GM18520 (cell line): Measurements from ENCODE around the gene ZFAND2B.
A peak's percentile ranks its signal among the peaks of the same experiment; 100 is the strongest.
"Not testable (repeated sequence)": the region's sequence is repeated elsewhere in the genome, so short reads cannot be mapped to it uniquely, and the experiment has no call there.

Experiments used
- ATAC-seq: cut with Tn5 transposase; IDR thresholded peaks from one replicate; pipeline ENCODE4 v1.9.1; 2021; ENCODE audit not compliant: unreplicated experiment

The ZFAND2B gene

DNA sequence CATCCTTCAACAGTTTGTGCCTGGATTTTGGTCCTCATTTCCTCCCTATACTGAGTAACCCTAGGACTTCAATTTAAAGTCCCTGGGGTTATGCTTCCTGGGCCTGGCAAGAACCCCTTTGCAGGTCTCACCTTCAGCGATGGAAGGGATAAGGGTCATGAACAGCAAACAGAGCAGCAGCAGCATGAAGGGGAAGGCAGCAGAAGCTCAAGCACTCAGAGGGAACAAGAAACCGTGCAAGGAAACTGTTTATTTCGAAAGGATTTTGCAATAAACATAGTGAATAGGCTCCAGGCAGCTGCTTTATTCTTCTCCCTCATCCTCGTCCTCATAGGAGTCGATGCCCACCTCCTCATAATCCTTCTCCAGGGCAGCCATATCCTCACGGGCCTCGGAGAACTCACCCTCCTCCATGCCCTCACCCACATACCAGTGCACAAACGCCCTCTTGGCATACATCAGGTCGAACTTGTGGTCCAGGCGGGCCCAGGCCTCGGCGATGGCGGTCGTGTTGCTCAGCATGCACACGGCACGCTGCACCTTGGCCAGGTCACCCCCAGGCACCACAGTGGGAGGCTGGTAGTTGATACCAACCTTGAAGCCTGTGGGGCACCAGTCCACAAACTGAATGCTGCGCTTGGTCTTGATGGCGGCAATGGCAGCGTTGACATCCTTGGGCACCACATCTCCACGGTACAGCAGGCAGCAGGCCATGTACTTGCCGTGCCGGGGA is 43.6 kb downstream of the ZFAND2B start:
- ATAC-seq: no peak

DNA sequence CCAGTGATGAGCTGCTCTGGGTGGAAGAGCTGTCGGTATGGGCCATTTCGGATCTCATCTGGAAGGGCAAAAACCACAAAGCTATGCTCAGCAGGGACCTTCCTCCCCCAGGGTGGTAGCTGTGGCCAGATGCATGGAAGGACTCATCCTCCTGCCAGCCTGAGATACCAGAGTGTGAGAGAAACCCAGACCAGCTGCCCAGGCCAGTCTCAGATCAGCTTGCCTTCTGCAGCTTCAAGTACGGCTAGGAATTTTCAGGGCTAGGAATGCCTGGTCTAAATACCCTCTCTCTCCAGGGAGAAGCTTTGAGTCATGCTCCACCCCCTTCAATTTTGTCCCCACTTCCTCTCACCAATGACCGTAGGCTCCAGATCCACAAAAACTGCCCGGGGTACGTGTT is 45.1 kb downstream of the ZFAND2B start:
- no peak for ATAC-seq

DNA sequence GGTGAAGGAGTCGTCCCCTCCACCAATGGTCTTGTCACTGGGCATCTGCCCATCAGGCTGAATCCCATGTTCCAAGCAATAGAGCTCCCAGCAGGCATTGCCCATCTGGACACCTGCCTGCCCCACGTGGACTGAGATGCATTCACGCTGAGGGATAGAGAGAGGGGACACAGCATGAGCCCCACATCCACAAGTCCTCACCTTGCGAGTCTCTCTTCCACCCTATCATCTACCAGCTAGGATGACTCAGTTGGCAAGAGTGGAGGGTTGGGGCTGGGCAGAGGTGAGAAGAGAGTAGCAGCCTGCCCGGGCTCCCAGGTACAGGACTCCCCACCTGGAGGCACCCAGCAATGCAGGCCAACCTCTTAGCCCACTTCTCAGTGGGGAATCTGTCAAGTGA is 45.5 kb downstream of the ZFAND2B start:
- ATAC-seq: no peak

DNA sequence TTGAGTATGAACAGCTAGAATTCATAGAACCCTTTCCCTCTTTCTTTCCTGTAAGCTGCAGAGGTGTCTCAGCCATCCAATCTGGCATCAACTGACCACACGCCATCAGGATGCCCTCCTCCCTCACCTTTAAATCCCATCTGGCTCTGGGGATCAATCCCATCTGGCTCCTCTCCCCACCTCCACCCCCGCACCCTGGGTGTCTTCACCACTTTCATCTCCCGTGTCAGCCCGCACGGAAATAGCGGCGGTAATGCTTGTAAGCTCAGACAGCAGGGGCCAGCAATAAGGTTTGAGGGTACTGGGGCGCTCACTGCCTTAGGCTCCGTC is 46.0 kb downstream of the ZFAND2B start:
- no peak for ATAC-seq

DNA sequence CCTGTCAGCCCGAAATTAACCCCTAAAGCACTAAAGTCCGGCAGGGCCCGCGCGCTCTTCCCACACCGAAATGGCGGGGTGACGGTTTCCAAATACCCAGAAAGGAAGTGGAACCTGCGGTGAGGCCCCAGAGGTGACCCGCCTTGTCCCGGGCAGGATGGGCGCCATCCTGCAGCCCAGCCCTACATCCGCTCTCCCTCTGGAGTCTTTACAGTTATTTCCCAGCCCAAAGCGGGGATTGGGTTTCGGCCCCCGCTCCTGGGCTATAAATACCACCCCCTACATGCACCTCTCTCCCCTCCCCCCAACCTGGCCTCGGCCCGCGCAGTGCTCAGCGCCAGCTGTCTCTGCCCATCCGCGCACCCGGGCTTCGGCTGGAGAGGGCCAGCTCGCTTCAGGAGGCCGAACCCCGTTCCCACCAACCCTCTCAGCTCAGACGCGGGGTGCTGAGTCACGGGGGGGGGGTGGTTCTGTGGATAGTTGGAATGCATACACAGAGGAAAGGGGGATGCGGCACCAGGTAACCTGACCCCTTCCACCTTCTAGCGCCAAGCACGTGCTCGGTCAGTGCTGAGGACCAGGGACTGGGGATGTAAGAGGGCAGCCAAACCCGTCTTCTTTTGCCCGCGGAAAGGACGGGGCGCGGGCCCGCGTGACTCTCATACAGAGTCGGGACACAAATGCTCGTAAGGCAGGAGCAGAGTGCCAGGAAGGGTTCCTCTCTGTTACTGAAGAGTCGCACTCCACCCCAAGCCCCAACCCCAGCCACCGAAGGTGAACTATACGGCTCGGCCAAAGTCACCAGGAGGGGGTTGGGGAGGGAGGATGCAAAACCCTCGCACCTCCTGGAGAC is 46.5 kb downstream of the ZFAND2B start, which contains the start of gene TUBA4B:
TUBA4B (plus strand) TSS at position 344 of the 853 bp plus-strand sequence; CDS start at position 509, 165 bp downstream.
- no peak for ATAC-seq

DNA sequence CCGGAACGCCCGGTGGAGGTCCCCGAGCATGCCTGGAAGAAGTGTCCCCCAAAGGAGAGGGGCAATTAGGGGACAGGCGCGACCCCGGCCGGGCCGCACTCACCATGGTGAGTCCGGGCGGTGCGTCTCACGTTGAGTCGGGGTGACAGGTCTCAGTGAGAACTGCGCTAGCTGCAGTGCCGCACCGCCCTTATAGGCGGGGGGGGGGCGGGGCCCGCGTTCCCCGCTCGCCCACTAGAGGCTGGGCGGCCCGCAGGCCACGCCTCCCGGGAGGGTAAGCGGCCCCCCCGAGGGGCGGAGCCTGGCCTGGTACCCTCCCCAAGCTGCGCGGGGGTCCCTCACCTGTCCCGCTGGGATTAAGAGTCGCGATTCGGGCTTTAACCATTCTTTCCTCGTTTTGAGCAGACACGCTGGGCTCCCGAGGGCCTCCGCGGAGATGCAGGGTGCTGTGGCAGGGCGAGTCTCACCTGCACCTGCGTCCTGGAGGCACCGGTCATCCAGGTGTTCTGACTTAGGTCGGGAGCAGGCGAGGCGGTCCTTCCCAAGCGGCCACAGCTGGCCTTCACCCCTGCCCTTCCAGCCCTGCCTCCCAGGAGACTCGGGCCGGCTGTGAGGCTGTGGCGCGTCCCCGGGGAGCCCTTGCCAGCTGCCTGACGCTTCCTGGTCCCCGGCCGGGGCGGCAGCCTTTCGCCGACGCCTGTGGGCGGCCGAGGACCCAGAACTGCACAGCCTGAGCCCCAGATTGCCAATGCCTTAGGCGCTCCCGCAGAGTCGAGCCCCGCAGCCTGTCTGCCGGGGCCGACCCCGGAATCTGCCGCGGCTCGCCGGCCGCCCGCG is 47.4 kb downstream of the ZFAND2B start, which contains the start of gene TUBA4A:
TUBA4A (minus strand) TSS at position 166 of the 837 bp plus-strand sequence; CDS start at position 106, 60 bp downstream.
- ATAC-seq: peak; percentile 37

DNA sequence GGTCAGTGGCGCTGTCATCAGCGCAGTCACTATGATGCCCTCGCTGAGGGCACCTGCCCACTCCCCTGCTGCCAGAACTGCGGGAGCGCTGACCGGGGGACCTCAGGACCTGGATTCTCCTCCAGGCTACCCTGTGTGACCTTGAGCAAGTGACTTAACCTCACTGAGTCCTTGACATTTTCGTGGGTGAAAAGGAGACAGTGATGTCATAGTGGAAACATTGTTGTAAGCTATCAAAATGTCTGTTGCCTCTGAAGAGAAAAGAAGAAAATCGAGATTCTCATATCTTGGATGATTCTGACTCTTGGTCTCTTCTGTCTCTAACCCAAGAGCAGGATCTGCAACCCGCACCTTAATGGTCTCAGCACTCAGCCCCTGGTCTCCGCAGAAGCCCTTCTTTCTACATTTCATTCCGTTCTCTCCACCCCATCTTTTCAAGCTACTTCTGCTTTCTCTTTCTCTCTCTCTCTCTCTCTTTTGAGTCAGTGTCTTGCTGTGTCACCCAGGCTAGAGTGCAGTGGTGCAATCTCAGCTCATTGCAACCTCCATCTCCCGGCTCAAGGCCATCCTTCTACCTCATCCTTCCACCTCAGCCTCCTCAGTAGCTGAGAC is 48.1 kb downstream of the ZFAND2B start:
- peak; percentile 16 for ATAC-seq

DNA sequence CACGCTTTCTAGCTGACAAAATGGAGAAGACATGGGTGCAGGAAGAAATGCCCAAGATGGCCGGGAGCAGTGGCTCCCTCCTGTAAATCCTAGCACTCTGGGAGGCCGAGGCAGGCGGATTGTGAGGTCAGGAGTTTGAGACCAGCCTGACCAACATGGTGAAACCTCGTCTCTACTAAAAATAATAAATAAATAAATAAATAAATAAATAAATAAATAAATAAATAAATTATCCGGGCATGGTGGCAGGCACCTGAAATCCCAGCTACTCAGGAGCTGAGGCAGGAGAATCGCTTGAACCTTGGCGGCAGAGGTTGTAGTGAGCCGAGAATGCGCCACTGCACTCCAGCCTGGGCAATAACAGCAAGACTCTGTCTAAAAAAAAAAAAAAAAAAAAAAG is 52.4 kb downstream of the ZFAND2B start:
- not testable (repeated sequence) for ATAC-seq
